LNCaP clone FGC (cell line): ENCODE data around the gene LGALS12.

Experiments used
- DNase-seq: peaks from one replicate; pipeline ENCODE4 v3.0.0-alpha.2; 2011; ENCODE audit warnings: low read depth
- H3K4me3 ChIP-seq: 2 replicates; pipeline ENCODE4 v1.5.1; 2011; ENCODE audit warnings: mild to moderate bottlenecking, low read depth, low read length, control low read depth
- TF ChIP-seq, protein P1 (sequence below): IDR thresholded peaks from 2 replicates; pipeline ENCODE4 v1.5.1; 2012; ENCODE audit warnings: mild to moderate bottlenecking; ENCODE audit not compliant: control insufficient read depth, insufficient read depth; ENCODE audit errors: extremely low read depth

LGALS12 gene

DNA sequence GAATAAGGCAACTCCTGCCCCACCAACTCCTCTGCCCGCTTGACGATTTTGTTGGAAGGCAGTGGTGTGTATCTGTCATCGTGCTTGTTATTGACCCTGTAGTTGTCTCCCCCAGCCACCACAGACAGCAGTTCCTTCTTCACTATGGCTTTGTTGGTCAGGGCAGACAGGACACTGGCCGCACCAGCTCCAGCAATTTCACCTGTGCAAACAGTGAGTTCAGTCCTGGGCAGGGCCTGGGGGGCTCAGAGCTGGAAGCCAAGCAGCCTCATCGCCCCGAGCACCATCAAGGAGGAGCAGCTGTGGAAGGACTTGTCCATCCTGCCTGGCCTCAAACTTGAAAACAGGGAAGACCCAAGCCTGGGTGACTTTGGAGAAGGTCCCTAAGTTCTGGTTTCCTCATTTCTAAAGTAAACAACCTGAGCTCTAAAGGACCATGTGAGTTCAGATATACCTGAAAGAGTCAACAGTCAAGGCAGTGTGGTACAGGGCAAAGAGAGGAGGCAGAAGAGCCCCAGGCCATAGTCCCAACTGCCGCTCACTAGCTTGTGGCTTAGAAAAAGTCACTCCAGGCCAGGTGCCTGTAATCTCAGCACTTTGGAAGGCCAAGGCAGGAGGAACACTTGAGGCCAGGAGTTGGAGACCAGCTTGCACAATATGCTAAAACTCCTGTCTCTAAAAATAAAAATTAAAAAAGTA is 52.7 kb downstream of the LGALS12 start:
- no peak for DNase-seq
- TF ChIP-seq, protein P1, sequence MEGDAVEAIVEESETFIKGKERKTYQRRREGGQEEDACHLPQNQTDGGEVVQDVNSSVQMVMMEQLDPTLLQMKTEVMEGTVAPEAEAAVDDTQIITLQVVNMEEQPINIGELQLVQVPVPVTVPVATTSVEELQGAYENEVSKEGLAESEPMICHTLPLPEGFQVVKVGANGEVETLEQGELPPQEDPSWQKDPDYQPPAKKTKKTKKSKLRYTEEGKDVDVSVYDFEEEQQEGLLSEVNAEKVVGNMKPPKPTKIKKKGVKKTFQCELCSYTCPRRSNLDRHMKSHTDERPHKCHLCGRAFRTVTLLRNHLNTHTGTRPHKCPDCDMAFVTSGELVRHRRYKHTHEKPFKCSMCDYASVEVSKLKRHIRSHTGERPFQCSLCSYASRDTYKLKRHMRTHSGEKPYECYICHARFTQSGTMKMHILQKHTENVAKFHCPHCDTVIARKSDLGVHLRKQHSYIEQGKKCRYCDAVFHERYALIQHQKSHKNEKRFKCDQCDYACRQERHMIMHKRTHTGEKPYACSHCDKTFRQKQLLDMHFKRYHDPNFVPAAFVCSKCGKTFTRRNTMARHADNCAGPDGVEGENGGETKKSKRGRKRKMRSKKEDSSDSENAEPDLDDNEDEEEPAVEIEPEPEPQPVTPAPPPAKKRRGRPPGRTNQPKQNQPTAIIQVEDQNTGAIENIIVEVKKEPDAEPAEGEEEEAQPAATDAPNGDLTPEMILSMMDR = no peak
- no peak overlapping the region for H3K4me3 ChIP-seq

DNA sequence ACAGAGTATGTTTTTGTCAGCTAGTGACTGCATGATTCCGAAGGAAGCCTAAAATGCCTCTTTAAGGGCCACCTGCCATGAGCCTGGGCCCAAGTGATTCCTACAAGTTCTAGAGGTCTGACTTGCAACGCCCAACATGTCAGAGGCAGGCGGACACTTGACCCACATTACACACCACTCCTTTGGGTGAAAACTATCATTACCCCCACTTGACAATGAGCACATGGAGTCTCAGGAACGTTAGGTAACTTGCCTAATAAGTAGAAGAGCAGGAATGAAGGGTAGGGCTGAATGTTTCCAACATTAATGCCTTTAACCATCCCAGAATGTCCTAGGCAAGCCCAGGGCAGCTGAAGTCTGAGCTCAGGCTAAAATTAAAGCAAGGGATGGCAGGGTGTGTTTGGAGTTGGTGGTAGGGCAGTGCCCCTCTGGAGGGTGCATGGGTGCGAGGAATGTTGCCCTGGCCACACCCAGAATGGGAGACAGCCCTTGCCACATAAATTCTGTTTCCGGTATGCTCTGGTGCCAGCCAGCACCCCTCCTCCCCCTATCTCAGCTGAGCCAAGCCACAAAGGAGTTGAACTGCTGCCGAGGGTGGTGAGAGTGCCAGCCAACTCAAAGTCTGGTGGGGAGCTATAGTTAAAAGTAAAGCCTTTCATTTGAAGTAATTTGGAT is 54.8 kb downstream of the LGALS12 start:
- TF ChIP-seq, protein P1 = no peak
- DNase-seq = no peak
- no peak overlapping the region for H3K4me3 ChIP-seq

DNA sequence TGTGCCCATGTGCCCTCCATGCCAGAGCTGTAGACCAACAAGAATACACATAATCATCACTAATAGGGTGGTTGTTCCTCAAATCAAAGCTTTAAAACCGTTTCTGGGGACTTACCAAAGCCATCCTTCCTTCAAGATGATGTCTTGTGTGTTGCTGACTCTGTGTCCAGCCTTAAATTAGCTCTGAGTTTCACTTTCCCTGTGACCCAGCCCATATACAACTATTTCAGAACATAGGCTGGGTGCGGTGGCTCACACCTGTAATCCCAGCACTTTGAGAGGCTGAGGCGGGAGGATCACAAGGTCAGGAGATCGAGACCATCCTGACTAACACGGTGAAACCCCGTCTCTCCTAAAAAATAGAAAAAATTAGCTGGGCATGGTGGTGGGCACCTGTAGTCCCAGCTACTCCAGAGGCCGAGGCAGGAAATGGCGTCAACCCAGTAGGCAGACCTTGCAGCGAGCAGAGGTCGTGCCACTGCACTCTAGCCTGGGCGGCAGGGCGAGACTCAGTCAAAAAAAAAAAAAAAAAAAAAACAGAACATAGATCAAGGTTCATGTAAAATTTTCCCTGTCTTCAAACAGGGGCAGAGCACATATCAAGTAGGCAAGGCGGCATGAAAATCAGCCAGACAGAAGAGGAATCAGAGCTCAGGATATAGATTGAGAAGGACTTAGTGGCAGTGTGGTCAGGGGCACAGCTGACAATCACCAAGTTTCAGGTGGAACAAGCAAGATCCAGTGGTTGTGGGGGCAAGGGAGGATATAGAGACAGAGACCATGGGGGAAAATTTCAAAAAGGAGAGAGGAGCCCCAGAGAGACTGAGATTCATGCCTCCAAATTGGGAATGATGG is 57.5 kb downstream of the LGALS12 start, which contains the start of gene PLAAT2:
Gene PLAAT2 (minus strand): TSS at position 179 of the 855 bp plus-strand sequence. CDS start 55 bp downstream, at position 124.
- TF ChIP-seq, protein P1 = no peak
- no peak for DNase-seq
- H3K4me3 ChIP-seq = no peak within 1 kb of the TSS

DNA sequence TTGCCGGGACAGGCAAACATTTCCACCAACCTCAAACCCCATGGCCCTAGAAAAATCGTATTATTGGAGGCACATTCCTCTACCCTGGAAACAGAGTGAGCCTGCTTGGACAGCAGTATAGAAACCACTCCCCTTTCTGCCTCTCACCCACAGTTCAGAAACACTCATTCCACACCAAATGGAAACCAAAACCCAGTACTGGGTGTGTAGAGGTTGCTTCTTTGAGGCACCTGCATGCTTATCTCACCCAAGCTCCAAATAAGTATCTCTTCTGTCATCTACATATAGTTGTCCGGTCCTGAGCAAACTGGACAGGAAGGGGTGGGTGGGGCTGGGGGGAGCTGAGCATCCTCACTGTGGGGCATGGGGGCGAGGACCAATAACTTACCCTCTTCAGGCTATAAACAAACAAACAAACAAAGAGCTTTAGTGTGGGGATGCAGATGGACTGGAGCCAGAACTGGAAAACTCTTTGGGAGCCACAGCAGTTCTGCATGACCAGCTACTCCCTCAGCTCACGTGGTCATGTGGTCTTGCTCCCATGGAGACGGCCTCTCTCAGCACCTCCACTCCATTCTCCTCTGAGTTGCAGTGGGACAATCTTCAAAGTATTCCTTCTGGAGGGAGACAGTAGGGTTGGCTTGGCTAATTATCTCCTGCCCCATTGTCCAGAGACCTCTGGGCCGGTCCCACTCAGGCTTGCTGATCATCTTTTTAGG is 58.3 kb downstream of the LGALS12 start:
- H3K4me3 ChIP-seq = no peak overlapping the region
- TF ChIP-seq, protein P1 = no peak
- no peak for DNase-seq

DNA sequence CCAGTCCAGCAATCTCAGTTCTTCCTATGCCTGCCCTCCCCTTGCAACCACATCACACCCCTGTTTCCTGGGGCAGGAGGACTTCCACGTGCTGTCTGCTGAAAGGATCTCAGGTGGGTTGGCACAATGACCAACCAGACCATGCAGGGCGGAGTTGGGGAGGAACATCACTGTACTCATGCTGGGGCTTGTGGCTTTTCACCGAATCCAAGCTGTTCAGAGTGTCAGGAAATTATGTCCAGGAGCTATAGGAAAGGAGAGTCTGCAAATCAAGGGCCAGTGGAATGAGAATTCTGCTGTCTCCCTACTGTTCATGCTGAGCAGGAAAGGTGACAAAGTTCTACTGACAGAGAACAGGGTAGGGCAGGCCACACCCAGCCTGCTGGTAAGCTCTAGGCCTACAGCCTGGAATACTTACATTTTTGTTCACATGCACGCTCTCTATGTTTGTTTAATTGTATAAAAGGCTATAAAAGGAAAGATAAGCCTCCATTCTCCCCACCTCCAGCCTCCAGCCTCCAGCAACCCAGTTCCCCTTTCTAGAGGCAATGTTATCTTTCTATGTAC is 59.0 kb downstream of the LGALS12 start:
- TF ChIP-seq, protein P1 = no peak
- H3K4me3 ChIP-seq = no peak overlapping the region
- no peak for DNase-seq
